GM23338 (cell line): ENCODE data around the gene CD300C.

Experiments used
- CREB1 ChIP-seq: fragments of 250-450 bp; sonication (Bioruptor Pico); IDR thresholded peaks from 2 replicates; pipeline ENCODE4 v1.5.0; 2020; ENCODE audit warnings: low read depth, mild to moderate bottlenecking, moderate library complexity
- EZH2 ChIP-seq: fragments of 200-600 bp; sonication (generic); IDR thresholded peaks from one replicate; pipeline ENCODE4 v1.8.0; 2017; ENCODE audit warnings: antibody characterized with exemption, mild to moderate bottlenecking, low read depth; ENCODE audit not compliant: unreplicated experiment
- EZH2phosphoT487 ChIP-seq: fragments of 200-600 bp; sonication (generic); IDR thresholded peaks from one replicate; pipeline ENCODE4 v1.8.1; 2018; ENCODE audit warnings: antibody characterized with exemption; ENCODE audit not compliant: unreplicated experiment
- POLR2AphosphoS5 ChIP-seq: IDR thresholded peaks from 2 replicates; pipeline ENCODE4 v1.6.1; 2016; ENCODE audit warnings: antibody characterized with exemption, low read depth
- STAT1 ChIP-seq: IDR thresholded peaks from one replicate; pipeline ENCODE4 v1.6.1; 2016; ENCODE audit warnings: antibody characterized with exemption; ENCODE audit not compliant: unreplicated experiment
- ZNF331 ChIP-seq: fragments of 250-450 bp; sonication (Bioruptor Pico); IDR thresholded peaks from 2 replicates; pipeline ENCODE4 v1.5.0; 2020; ENCODE audit warnings: low read depth, mild to moderate bottlenecking, moderate library complexity
- TF ChIP-seq, protein P1 (sequence below), 2 experiments: fragments of 200-600 bp in 1 of 2; sonication (generic) in 1 of 2; conservative IDR thresholded peaks; 2 replicates each; pipeline versions ENCODE4 v1.5.1 to v1.6.1; 2016 to 2017; ENCODE audit warnings: antibody characterized with exemption in 2 of 2, low read depth in 2 of 2, mild to moderate bottlenecking in 2 of 2, moderate library complexity in 1 of 2
- TF ChIP-seq, protein P2 (sequence below): IDR thresholded peaks from one replicate; pipeline ENCODE4 v1.6.1; 2018; ENCODE audit warnings: antibody characterized with exemption; ENCODE audit not compliant: unreplicated experiment
- TF ChIP-seq, protein P3 (sequence below): fragments of 250-450 bp; sonication (Bioruptor Pico); IDR thresholded peaks from 2 replicates; pipeline ENCODE4 v1.5.0; 2020; ENCODE audit warnings: mild to moderate bottlenecking, moderate library complexity

DNA sequence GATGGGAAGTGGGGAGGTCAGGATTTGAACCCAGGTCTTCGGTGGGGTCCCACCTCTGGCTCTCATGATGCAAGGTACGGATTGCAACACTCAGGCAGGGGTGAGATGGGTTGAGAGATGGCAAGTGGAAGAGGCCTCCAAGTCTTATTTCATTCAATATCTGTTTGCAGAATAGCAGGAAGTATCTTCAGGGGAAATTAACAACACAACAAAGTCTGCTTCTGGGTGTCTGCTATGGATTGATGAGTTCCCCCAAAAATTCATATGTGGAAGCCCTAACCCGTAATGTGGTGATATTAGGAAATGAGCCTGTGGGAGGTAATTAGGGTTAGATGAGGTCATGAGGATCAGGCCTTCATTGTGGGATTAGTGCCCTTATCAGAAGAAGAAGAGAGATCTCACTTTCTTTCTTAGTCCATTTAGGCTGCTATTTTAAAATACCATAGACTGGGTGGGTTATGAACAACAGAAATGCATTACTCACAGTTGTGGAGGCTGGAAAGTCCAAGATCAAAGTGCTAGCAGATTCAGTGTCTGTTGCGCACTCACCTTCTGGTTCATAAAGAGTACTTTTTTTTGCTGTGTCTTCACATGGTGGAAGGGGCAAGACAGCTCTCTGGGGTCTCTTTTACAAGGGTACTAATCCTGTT lies 25.8 kb upstream of the CD300C start:
- TF ChIP-seq, protein P1, sequence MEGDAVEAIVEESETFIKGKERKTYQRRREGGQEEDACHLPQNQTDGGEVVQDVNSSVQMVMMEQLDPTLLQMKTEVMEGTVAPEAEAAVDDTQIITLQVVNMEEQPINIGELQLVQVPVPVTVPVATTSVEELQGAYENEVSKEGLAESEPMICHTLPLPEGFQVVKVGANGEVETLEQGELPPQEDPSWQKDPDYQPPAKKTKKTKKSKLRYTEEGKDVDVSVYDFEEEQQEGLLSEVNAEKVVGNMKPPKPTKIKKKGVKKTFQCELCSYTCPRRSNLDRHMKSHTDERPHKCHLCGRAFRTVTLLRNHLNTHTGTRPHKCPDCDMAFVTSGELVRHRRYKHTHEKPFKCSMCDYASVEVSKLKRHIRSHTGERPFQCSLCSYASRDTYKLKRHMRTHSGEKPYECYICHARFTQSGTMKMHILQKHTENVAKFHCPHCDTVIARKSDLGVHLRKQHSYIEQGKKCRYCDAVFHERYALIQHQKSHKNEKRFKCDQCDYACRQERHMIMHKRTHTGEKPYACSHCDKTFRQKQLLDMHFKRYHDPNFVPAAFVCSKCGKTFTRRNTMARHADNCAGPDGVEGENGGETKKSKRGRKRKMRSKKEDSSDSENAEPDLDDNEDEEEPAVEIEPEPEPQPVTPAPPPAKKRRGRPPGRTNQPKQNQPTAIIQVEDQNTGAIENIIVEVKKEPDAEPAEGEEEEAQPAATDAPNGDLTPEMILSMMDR (conservative IDR thresholded peaks at IDR 0.05; ENCODE audit: low read depth in 2 of 2), result no peak
- TF ChIP-seq EZH2, result no peak
- TF ChIP-seq, protein P2, sequence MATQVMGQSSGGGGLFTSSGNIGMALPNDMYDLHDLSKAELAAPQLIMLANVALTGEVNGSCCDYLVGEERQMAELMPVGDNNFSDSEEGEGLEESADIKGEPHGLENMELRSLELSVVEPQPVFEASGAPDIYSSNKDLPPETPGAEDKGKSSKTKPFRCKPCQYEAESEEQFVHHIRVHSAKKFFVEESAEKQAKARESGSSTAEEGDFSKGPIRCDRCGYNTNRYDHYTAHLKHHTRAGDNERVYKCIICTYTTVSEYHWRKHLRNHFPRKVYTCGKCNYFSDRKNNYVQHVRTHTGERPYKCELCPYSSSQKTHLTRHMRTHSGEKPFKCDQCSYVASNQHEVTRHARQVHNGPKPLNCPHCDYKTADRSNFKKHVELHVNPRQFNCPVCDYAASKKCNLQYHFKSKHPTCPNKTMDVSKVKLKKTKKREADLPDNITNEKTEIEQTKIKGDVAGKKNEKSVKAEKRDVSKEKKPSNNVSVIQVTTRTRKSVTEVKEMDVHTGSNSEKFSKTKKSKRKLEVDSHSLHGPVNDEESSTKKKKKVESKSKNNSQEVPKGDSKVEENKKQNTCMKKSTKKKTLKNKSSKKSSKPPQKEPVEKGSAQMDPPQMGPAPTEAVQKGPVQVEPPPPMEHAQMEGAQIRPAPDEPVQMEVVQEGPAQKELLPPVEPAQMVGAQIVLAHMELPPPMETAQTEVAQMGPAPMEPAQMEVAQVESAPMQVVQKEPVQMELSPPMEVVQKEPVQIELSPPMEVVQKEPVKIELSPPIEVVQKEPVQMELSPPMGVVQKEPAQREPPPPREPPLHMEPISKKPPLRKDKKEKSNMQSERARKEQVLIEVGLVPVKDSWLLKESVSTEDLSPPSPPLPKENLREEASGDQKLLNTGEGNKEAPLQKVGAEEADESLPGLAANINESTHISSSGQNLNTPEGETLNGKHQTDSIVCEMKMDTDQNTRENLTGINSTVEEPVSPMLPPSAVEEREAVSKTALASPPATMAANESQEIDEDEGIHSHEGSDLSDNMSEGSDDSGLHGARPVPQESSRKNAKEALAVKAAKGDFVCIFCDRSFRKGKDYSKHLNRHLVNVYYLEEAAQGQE, result no peak
- no peak for TF ChIP-seq EZH2phosphoT487
- TF ChIP-seq, protein P3, sequence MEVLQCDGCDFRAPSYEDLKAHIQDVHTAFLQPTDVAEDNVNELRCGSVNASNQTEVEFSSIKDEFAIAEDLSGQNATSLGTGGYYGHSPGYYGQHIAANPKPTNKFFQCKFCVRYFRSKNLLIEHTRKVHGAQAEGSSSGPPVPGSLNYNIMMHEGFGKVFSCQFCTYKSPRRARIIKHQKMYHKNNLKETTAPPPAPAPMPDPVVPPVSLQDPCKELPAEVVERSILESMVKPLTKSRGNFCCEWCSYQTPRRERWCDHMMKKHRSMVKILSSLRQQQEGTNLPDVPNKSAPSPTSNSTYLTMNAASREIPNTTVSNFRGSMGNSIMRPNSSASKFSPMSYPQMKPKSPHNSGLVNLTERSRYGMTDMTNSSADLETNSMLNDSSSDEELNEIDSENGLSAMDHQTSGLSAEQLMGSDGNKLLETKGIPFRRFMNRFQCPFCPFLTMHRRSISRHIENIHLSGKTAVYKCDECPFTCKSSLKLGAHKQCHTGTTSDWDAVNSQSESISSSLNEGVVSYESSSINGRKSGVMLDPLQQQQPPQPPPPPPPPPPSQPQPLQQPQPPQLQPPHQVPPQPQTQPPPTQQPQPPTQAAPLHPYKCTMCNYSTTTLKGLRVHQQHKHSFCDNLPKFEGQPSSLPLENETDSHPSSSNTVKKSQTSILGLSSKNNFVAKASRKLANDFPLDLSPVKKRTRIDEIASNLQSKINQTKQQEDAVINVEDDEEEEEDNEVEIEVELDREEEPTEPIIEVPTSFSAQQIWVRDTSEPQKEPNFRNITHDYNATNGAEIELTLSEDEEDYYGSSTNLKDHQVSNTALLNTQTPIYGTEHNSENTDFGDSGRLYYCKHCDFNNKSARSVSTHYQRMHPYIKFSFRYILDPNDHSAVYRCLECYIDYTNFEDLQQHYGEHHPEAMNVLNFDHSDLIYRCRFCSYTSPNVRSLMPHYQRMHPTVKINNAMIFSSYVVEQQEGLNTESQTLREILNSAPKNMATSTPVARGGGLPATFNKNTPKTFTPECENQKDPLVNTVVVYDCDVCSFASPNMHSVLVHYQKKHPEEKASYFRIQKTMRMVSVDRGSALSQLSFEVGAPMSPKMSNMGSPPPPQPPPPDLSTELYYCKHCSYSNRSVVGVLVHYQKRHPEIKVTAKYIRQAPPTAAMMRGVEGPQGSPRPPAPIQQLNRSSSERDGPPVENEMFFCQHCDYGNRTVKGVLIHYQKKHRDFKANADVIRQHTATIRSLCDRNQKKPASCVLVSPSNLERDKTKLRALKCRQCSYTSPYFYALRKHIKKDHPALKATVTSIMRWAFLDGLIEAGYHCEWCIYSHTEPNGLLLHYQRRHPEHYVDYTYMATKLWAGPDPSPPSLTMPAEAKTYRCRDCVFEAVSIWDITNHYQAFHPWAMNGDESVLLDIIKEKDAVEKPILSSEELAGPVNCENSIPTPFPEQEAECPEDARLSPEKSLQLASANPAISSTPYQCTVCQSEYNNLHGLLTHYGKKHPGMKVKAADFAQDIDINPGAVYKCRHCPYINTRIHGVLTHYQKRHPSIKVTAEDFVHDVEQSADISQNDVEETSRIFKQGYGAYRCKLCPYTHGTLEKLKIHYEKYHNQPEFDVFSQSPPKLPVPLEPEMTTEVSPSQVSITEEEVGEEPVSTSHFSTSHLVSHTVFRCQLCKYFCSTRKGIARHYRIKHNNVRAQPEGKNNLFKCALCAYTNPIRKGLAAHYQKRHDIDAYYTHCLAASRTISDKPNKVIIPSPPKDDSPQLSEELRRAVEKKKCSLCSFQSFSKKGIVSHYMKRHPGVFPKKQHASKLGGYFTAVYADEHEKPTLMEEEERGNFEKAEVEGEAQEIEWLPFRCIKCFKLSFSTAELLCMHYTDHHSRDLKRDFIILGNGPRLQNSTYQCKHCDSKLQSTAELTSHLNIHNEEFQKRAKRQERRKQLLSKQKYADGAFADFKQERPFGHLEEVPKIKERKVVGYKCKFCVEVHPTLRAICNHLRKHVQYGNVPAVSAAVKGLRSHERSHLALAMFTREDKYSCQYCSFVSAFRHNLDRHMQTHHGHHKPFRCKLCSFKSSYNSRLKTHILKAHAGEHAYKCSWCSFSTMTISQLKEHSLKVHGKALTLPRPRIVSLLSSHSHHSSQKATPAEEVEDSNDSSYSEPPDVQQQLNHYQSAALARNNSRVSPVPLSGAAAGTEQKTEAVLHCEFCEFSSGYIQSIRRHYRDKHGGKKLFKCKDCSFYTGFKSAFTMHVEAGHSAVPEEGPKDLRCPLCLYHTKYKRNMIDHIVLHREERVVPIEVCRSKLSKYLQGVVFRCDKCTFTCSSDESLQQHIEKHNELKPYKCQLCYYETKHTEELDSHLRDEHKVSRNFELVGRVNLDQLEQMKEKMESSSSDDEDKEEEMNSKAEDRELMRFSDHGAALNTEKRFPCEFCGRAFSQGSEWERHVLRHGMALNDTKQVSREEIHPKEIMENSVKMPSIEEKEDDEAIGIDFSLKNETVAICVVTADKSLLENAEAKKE (CRISPR knock-in tag), result no peak
- no peak for TF ChIP-seq POLR2AphosphoS5
- TF ChIP-seq STAT1, result no peak
- TF ChIP-seq ZNF331, result no peak
- no peak for TF ChIP-seq CREB1 (CRISPR knock-in tag)
